22Rv1 (cell line): ENCODE results near the gene CCDC182.

Source experiments
- H3K27ac ChIP-seq: fragments of 450-650 bp; 2 replicates; pipeline ENCODE4 v1.5.1; 2017
- CTCF ChIP-seq: fragments of 450-650 bp; IDR thresholded peaks from 2 replicates; pipeline ENCODE4 v1.5.1; 2017; ENCODE audit warnings: mild to moderate bottlenecking
- ZFX ChIP-seq: fragments of 450-650 bp; IDR thresholded peaks from 2 replicates; pipeline ENCODE4 v1.6.1; 2017; ENCODE audit warnings: antibody characterized with exemption, borderline replicate concordance

Gene CCDC182

DNA sequence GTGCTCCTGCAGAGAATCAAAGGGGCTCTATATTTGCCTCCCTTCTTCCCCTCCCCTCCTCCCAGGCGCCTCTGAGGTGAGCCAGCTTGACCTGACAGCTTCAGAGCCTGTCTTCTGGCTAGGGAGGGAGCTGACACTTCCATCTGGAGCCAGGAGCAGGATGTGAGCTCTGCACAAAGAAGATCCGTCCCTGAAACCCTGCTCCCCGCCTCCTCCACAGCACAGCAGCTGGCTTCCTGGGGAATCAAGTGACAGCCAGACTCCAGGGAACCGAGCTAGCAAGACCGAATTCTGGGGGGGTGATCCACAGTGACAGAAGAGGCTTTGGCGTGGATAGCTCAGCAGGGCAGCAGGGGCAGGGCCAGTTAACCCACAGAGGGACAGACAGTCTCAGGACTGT is 37.2 kb downstream of the CCDC182 start:
- TF ChIP-seq CTCF, result no peak
- no peak for TF ChIP-seq ZFX
- H3K27ac ChIP-seq, result no peak overlapping the region

- no peak for TF ChIP-seq CTCF
- TF ChIP-seq ZFX, result no peak
These were observed 38.3 kb downstream of the CCDC182 start for GRCh38 chr17:57706761-57707160.

DNA sequence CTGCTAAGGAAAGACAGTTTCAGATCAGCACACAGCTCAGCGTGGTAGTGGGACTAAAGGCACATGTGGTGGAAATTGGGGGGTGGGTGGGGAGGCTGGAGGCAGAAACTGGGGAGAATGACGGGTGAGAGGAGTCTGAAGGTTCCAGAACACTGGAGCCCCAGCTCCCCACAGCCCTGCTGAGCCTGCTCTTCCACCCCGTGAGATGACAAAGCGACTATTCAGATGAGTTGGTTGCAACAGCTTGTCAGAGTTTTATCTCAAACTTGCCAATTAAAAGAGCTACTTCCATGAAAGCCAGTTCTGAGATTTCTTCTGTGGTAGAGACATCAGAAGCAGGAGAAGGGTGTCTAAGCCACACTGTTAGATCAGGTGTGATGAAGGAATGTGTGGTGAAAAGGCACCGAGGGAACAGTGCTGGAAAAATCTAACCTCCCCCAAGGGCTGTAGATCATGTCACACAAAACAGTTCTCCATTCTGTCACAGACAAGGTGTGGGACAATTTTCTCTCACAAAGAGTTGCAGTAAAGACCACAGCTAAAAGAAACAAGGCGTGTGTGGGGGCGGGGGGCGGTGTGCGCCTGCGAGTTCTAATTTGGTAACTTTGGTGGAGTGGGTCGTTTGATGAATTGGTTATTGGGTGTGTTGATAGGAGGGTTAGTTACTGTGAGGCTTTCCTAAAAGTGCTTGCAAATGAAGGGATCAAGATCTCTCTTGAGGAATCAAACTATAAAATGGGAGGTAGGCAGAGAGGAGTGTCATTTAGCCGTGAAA is 39.0 kb downstream of the CCDC182 start:
- H3K27ac ChIP-seq, result no peak overlapping the region
- TF ChIP-seq ZFX, result no peak
- TF ChIP-seq CTCF, result no peak

More at GRCh38 chr17:57706761-57707160, 38.3 kb downstream of the CCDC182 start:
- H3K27ac ChIP-seq, result no peak overlapping the region

- no peak overlapping the region for H3K27ac ChIP-seq
- TF ChIP-seq CTCF (no peak), ZFX (no peak)
These were observed 40.7 kb downstream of the CCDC182 start for GRCh38 chr17:57704448-57704847.

DNA sequence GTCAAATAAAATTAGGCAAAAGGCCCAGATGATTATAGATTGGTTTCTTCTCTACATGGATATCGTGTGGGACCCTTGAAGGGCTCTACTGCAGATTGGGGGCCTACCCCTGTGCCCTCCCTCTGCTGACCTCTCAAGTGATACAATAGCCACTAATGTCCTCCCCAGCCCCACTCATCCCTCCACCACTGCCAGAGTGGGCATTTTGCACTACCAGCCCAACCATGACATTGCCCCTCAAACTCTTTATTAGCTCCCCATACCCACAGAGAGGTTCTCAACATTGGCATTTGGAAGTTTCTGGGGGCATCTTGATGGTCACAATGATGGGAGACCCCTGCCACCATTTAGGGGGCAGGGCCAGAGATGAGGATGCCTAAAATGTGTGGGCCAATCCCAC is 41.8 kb downstream of the CCDC182 start:
- TF ChIP-seq CTCF, result no peak
- no peak for TF ChIP-seq ZFX
- H3K27ac ChIP-seq, result no peak overlapping the region

DNA sequence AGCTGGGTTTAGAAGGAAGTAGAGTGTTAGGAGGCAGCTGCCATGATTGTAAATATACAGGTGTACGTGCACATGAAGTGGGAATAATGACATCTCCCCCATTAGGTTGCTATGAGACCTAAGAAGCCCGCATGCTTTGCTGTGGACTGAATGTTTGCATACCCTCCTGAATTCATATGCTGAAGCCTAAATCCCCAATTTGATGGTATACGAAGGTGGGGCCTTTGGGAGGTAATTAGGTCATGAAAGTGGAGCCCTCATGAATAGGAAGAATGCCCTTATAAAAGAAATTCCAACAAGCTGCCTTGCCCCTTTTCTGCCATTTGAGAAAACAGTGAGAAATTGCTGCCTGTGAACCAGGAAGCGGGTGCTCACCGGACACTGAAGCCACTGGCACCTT is 44.0 kb downstream of the CCDC182 start:
- no peak overlapping the region for H3K27ac ChIP-seq
- TF ChIP-seq ZFX (no peak), CTCF (no peak)

- no peak overlapping the region for H3K27ac ChIP-seq
- TF ChIP-seq CTCF (no peak), ZFX (no peak)
These were observed 45.3 kb downstream of the CCDC182 start for GRCh38 chr17:57699751-57700219.
